ENCODE results near the gene KIF23.

Gene KIF23

DNA sequence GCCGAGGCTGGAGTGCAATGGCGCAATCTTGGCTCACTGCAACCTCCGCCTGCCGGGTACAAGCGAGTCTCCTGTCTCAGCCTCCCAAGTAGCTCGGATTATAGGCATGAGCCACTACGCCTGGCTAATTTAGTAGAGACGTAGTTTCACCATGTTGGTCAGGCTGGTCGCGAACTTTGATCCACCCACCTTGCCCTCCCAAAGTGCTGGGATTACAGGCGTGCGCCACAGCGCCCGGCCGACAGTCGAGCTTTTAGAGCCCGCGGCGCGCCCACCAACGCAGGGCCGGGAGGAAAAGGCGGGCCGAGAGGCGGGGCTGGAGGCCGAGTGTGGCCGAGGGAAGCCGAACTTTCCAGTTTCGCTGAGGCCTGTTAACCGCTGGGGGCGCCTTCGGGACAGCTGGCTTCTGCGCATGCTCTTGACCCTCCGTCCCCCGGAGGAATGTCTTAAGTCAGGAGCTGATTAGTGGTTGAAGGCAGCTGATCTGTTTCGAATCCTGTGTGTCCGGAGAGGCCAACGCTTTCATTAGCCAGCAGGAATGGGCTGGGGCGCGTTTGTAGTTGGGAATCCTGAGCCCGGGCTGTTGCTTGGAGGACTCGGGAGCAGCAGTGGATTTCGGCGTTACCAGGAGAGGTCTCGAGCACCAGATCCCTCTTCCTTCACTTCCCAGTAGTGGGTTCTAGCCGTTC, 48.5 kb downstream of the KIF23 start:
- H3K14ac ChIP-seq (ENCODE audit: low read length), result no peak overlapping the region
- no peak overlapping the region for H2BK15ac ChIP-seq (ENCODE audit: low read length)
- H3K4me1 ChIP-seq (ENCODE audit: control insufficient read depth in 2 of 2, insufficient read depth in 1 of 2, low read depth in 1 of 2, low read length in 2 of 2), result peaks cover 0 to 4% of the 10 kb centered on the region in 2 donors
- H2BK5ac ChIP-seq (ENCODE audit: low read length), result no peak overlapping the region
- DNase-seq (ENCODE audit: low spot score), result peak; percentile 96
- peaks cover 0 to 2% (median 0%) of the 10 kb centered on the region in 3 experiments for H3K27me3 ChIP-seq (ENCODE audit: control insufficient read depth in 3 of 3, insufficient read depth in 3 of 3, low read depth in 1 of 3, low read length in 3 of 3)
- no peak overlapping the region for H4K91ac ChIP-seq (ENCODE audit: low read depth, low read length, poor library complexity)
- H3K18ac ChIP-seq (ENCODE audit: low read length), result no peak overlapping the region
- H2AFZ ChIP-seq (ENCODE audit: low read length), result peak overlapping the region; percentile 93
- peak overlapping the region; percentile 46 to 47 for H3K4me3 ChIP-seq (ENCODE audit: low read length in 2 of 2)
- no CpG with 5 or more reads among the region's 46 CpGs for WGBS, 2 donors (ENCODE audit: extremely low coverage in 2 of 2, insufficient read length in 2 of 2, insufficient replicate concordance in 1 of 2)
- H4K8ac ChIP-seq (ENCODE audit: low read depth, low read length), result no peak overlapping the region
- no peak overlapping the region for H2AK5ac ChIP-seq (ENCODE audit: low read depth, low read length)
- no peak overlapping the region for H3K9ac ChIP-seq (ENCODE audit: low read depth, low read length, poor library complexity)
- no peak overlapping the region for H3K23ac ChIP-seq (ENCODE audit: low read depth, low read length, poor library complexity)
- H3K9me3 ChIP-seq (replicated peaks in 1 of 2; ENCODE audit: control insufficient read depth in 2 of 2, insufficient read depth in 1 of 2, low read depth in 1 of 2, low read length in 2 of 2), result peaks cover 0 to 3% of the 10 kb centered on the region in 2 donors
- no peaks in the 10 kb centered on the region for H3K79me1 ChIP-seq (ENCODE audit: low read depth, low read length)
- peak overlapping the region; percentile 59 for H3K4me2 ChIP-seq (ENCODE audit: insufficient read depth, low read length, poor library complexity, severe bottlenecking)
- H2BK12ac ChIP-seq (ENCODE audit: low read length), result no peak overlapping the region
- no peak overlapping the region for H2BK120ac ChIP-seq (ENCODE audit: low read depth, low read length)
- peaks cover 2 to 3% of the 10 kb centered on the region in 2 donors for H3K36me3 ChIP-seq (replicated peaks in 1 of 2; ENCODE audit: control insufficient read depth in 2 of 2, insufficient read depth in 2 of 2, low read length in 2 of 2)
- H3K27ac ChIP-seq (replicated peaks; ENCODE audit: low read length), result peak overlapping the region; percentile 88
- no peak overlapping the region for H3K4ac ChIP-seq (ENCODE audit: low read length)

GRCh38 chr15:69463182-69463756, 49.1 kb downstream of the KIF23 start:
- peak overlapping the region; percentile 93 for H2AFZ ChIP-seq (ENCODE audit: low read length)
- H3K4me3 ChIP-seq (ENCODE audit: low read length in 2 of 2), result peak overlapping the region; percentile 46 to 47
- H2BK120ac ChIP-seq (ENCODE audit: low read depth, low read length), result no peak overlapping the region
- H4K91ac ChIP-seq (ENCODE audit: low read depth, low read length, poor library complexity), result no peak overlapping the region
- peak overlapping the region; percentile 59 for H3K4me2 ChIP-seq (ENCODE audit: insufficient read depth, low read length, poor library complexity, severe bottlenecking)
- WGBS, 2 donors (ENCODE audit: extremely low coverage in 2 of 2, insufficient read length in 2 of 2, insufficient replicate concordance in 1 of 2), result 100% methylated on average over 1 of the region's 13 CpGs; no CpG with 5 or more reads in 1 of the 2 donors
- H3K4ac ChIP-seq (ENCODE audit: low read length), result no peak overlapping the region
- H2BK15ac ChIP-seq (ENCODE audit: low read length), result no peak overlapping the region
- no peaks in the 10 kb centered on the region for H3K36me3 ChIP-seq (replicated peaks in 1 of 2; ENCODE audit: control insufficient read depth in 2 of 2, insufficient read depth in 2 of 2, low read length in 2 of 2)
- no peak overlapping the region for H3K23ac ChIP-seq (ENCODE audit: low read depth, low read length, poor library complexity)
- no peak overlapping the region for H2BK12ac ChIP-seq (ENCODE audit: low read length)
- H3K4me1 ChIP-seq (ENCODE audit: control insufficient read depth in 2 of 2, insufficient read depth in 1 of 2, low read depth in 1 of 2, low read length in 2 of 2), result peaks cover 0 to 4% of the 10 kb centered on the region in 2 donors
- peaks cover 0 to 9% (median 0%) of the 10 kb centered on the region in 3 experiments for H3K27me3 ChIP-seq (ENCODE audit: control insufficient read depth in 3 of 3, insufficient read depth in 3 of 3, low read depth in 1 of 3, low read length in 3 of 3)
- H2AK5ac ChIP-seq (ENCODE audit: low read depth, low read length), result peak overlapping the region; percentile 2
- no peak overlapping the region for H3K14ac ChIP-seq (ENCODE audit: low read length)
- H4K8ac ChIP-seq (ENCODE audit: low read depth, low read length), result no peak overlapping the region
- H3K27ac ChIP-seq (replicated peaks; ENCODE audit: low read length), result peak overlapping the region; percentile 88
- no peak overlapping the region for H2BK5ac ChIP-seq (ENCODE audit: low read length)
- no peak overlapping the region for H3K9ac ChIP-seq (ENCODE audit: low read depth, low read length, poor library complexity)
- peak overlapping the region; percentile 20 for H3K18ac ChIP-seq (ENCODE audit: low read length)
- H3K79me1 ChIP-seq (ENCODE audit: low read depth, low read length), result no peaks in the 10 kb centered on the region
- DNase-seq (ENCODE audit: low spot score), result no peak
- H3K9me3 ChIP-seq (replicated peaks in 1 of 2; ENCODE audit: control insufficient read depth in 2 of 2, insufficient read depth in 1 of 2, low read depth in 1 of 2, low read length in 2 of 2), result peaks cover 0 to 3% of the 10 kb centered on the region in 2 donors

DNA sequence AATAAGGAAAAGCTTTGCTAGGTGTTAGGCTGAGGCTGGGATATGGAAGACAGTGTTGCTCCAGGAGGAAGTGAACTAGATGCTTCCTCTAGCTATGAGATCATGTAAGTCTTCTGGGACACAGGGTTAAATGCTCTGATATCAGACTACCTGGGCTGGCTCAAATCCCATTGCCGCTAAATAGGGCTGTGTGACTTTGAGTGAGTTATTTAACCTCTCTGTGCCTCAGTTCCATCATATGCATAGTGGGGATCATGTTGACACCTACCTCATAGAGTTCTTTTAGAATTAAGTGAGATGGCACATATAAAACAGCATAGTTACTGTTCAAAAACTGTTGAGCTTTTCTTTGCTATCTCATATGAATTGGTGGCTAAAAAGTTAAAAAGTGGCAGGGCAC, 51.1 kb downstream of the KIF23 start:
- Histone ChIP-seq H3K27me3 (ENCODE audit: control insufficient read depth in 3 of 3, insufficient read depth in 3 of 3, low read depth in 1 of 3, low read length in 3 of 3) (peaks cover 0 to 22% (median 0%) of the 10 kb centered on the region in 3 experiments), H3K9me3 (replicated peaks in 1 of 2; ENCODE audit: control insufficient read depth in 2 of 2, insufficient read depth in 1 of 2, low read depth in 1 of 2, low read length in 2 of 2) (peaks cover 0 to 3% of the 10 kb centered on the region in 2 donors), H2AK5ac (ENCODE audit: low read depth, low read length) (no peak overlapping the region), H3K4me1 (ENCODE audit: control insufficient read depth in 2 of 2, insufficient read depth in 1 of 2, low read depth in 1 of 2, low read length in 2 of 2) (peaks cover 0 to 4% of the 10 kb centered on the region in 2 donors), H3K23ac (ENCODE audit: low read depth, low read length, poor library complexity) (no peak overlapping the region), H3K36me3 (replicated peaks in 1 of 2; ENCODE audit: control insufficient read depth in 2 of 2, insufficient read depth in 2 of 2, low read length in 2 of 2) (no peaks in the 10 kb centered on the region), H2AFZ (ENCODE audit: low read length) (no peak overlapping the region), H3K4ac (ENCODE audit: low read length) (no peak overlapping the region), H4K8ac (ENCODE audit: low read depth, low read length) (no peak overlapping the region), H2BK120ac (ENCODE audit: low read depth, low read length) (no peak overlapping the region), H3K18ac (ENCODE audit: low read length) (no peak overlapping the region), H2BK5ac (ENCODE audit: low read length) (no peak overlapping the region), H4K91ac (ENCODE audit: low read depth, low read length, poor library complexity) (no peak overlapping the region), H3K27ac (replicated peaks; ENCODE audit: low read length) (no peak overlapping the region), H2BK12ac (ENCODE audit: low read length) (no peak overlapping the region), H3K14ac (ENCODE audit: low read length) (no peak overlapping the region), H3K79me1 (ENCODE audit: low read depth, low read length) (no peaks in the 10 kb centered on the region), H3K4me3 (ENCODE audit: low read length in 2 of 2) (no peak overlapping the region), H2BK15ac (ENCODE audit: low read length) (no peak overlapping the region), H3K9ac (ENCODE audit: low read depth, low read length, poor library complexity) (no peak overlapping the region), H3K4me2 (ENCODE audit: insufficient read depth, low read length, poor library complexity, severe bottlenecking) (no peak overlapping the region)
- DNase-seq (ENCODE audit: low spot score), result no peak
- WGBS, 2 donors (ENCODE audit: extremely low coverage in 2 of 2, insufficient read length in 2 of 2, insufficient replicate concordance in 1 of 2), result no CpG with 5 or more reads among the region's 1 CpG

GRCh38 chr15:69466733-69467132, 52.6 kb downstream of the KIF23 start:
- Histone ChIP-seq H2BK5ac (ENCODE audit: low read length) (no peak overlapping the region), H3K4me3 (ENCODE audit: low read length in 2 of 2) (no peak overlapping the region)
- WGBS, 2 donors (ENCODE audit: extremely low coverage in 2 of 2, insufficient read length in 2 of 2, insufficient replicate concordance in 1 of 2), result 100% methylated on average over 1 of the region's 2 CpGs

More at GRCh38 chr15:69466733-69467132, 52.6 kb downstream of the KIF23 start:
- no peaks in the 10 kb centered on the region for H3K79me1 ChIP-seq (ENCODE audit: low read depth, low read length)
- no peak overlapping the region for H3K27ac ChIP-seq (replicated peaks; ENCODE audit: low read length)
- H2AK5ac ChIP-seq (ENCODE audit: low read depth, low read length), result no peak overlapping the region
- no peak overlapping the region for H3K9ac ChIP-seq (ENCODE audit: low read depth, low read length, poor library complexity)
- H2AFZ ChIP-seq (ENCODE audit: low read length), result no peak overlapping the region
- H3K4me1 ChIP-seq (ENCODE audit: control insufficient read depth in 2 of 2, insufficient read depth in 1 of 2, low read depth in 1 of 2, low read length in 2 of 2), result peaks cover 0 to 4% of the 10 kb centered on the region in 2 donors
- no peak overlapping the region for H4K8ac ChIP-seq (ENCODE audit: low read depth, low read length)
- H2BK15ac ChIP-seq (ENCODE audit: low read length), result no peak overlapping the region
- H3K36me3 ChIP-seq (replicated peaks in 1 of 2; ENCODE audit: control insufficient read depth in 2 of 2, insufficient read depth in 2 of 2, low read length in 2 of 2), result no peaks in the 10 kb centered on the region
- H2BK120ac ChIP-seq (ENCODE audit: low read depth, low read length), result no peak overlapping the region
- H3K4me2 ChIP-seq (ENCODE audit: insufficient read depth, low read length, poor library complexity, severe bottlenecking), result no peak overlapping the region
- no peak overlapping the region for H3K23ac ChIP-seq (ENCODE audit: low read depth, low read length, poor library complexity)
- H2BK12ac ChIP-seq (ENCODE audit: low read length), result no peak overlapping the region
- no peak overlapping the region for H4K91ac ChIP-seq (ENCODE audit: low read depth, low read length, poor library complexity)
- no peak for DNase-seq (ENCODE audit: low spot score)
- H3K27me3 ChIP-seq (ENCODE audit: control insufficient read depth in 3 of 3, insufficient read depth in 3 of 3, low read depth in 1 of 3, low read length in 3 of 3), result peaks cover 0 to 22% (median 0%) of the 10 kb centered on the region in 3 experiments
- no peak overlapping the region for H3K14ac ChIP-seq (ENCODE audit: low read length)
- no peak overlapping the region for H3K4ac ChIP-seq (ENCODE audit: low read length)
- H3K9me3 ChIP-seq (replicated peaks in 1 of 2; ENCODE audit: control insufficient read depth in 2 of 2, insufficient read depth in 1 of 2, low read depth in 1 of 2, low read length in 2 of 2), result peaks cover 0 to 3% of the 10 kb centered on the region in 2 donors
- H3K18ac ChIP-seq (ENCODE audit: low read length), result no peak overlapping the region

Measured in neuronal stem cell (in vitro differentiated cells).